Pancreas (tissue), 10 donors: ENCODE data around the gene SCLY. TPM values are rescaled to one million over a fixed set of nuclear protein-coding genes. Genes with fewer than 3 reads are reported as not detected.
"Not testable (repeated sequence)": the region's sequence is repeated elsewhere in the genome, so short reads cannot be mapped to it uniquely, and the experiment has no call there.

Experiments used
- ATAC-seq, 4 donors: fragments of 200-7000 bp; cut with Tn5 transposase; one replicate each; pipeline versions ENCODE4 v1.8.0 to v1.9.1; 2020; ENCODE audit warnings: mild to moderate bottlenecking in 4 of 4, moderate library complexity in 4 of 4
- DNase-seq, 6 donors: peaks; one replicate each; pipeline ENCODE4 v3.0.0-alpha.2; 2020
- FAIRE-seq: peaks from 2 replicates; lab custom pipeline; 2012; peaks lifted over from hg19 to GRCh38; lab: Jason Lieb, UNC
- H3K27ac ChIP-seq, 4 donors: fragments of 200-600 bp; sonication (generic); 1 replicate in 3 of 4; 2 replicates in 1 of 4; pipeline versions ENCODE4 v1.5.0 to v1.8.0; 2020
- H3K27me3 ChIP-seq, 4 donors: fragments of 200-600 bp; one replicate each; pipeline ENCODE4 v1.8.0; 2021
- H3K36me3 ChIP-seq, 3 donors: fragments of 200-600 bp; sonication (generic) in 1 of 3; one replicate each; pipeline versions ENCODE4 v1.5.0 to v1.8.0; 2020 to 2021
- H3K4me1 ChIP-seq, 3 donors: fragments of 200-600 bp; one replicate each; pipeline ENCODE4 v1.8.0; 2021
- H3K4me3 ChIP-seq, 4 donors: fragments of 200-600 bp; sonication (generic) in 2 of 4; one replicate each; pipeline versions ENCODE4 v1.5.0 to v1.8.0; 2020 to 2021
- H3K9me3 ChIP-seq, 4 donors: fragments of 200-600 bp; one replicate each; pipeline ENCODE4 v1.8.0; 2021
- CTCF ChIP-seq, 4 donors: fragments of 200-600 bp; sonication (generic) in 3 of 4; IDR thresholded peaks; one replicate each; pipeline versions ENCODE4 v1.5.0 to v1.8.0; 2021; ENCODE audit warnings: antibody characterized with exemption in 4 of 4
- WGBS, 2 donors: extraction: QIAGEN DNeasy Blood & Tissue Kit; methylation state at CpG; one replicate each; pipeline ENCODE4 v1.1.7; 2013; 5-methylcytosine and 5-hydroxymethylcytosine counted together
- intact Hi-C, 3 donors: fragments of 100-400 bp; cut with DNase I; formaldehyde crosslinking; loops; one replicate each; pipeline versions ENCODE4 v1.11.1 to v1.14.2; 2022
- polyA plus RNA-seq, 2 donors: library from polyadenylated mRNA; stranded (reverse); fragments of 200-250 nt; gene quantifications; one replicate each; pipeline ENCODE4 v1.2.3, GENCODE V29; 2013
- total RNA-seq, 6 donors: library from RNA; stranded (reverse); fragmentation: NEBNext Ultra II Directional in 4 of 6; extraction: Animal tissue kit (Norgen Biotek cat#: 25700) in 4 of 6; gene quantifications; one replicate each; pipeline versions ENCODE4 v1.2.1 to v1.2.4, GENCODE V29; 2021 to 2023
- donor health status: healthy with polysubstance abuse.
- donor health status: DM: no; HTN: no; CAD: no; lungs with moderate emphysema.
- donor health status: DM: no; HTN: no; CAD: no.
- donor health status: control.
- donor health status: control.
- donor health status: Bipolar disorder and iron deficiency.
- donor health status: DM: yes; HTN: yes; CAD: no.
- donor health status: DM: no; HTN: no; CAD: no.
- donor health status: DM: no; HTN: no; CAD: no.
- donor health status: DM: yes; HTN: yes; CAD: no.

Gene SCLY
- total and polyA plus RNA-seq, 8 donors: 13.8 to 33.5 (median 22.3) TPM

- 92 to 96% methylated on average over 3 of the region's 3 CpGs for WGBS, 2 donors
- H3K4me1 ChIP-seq: no peaks in the 10 kb centered on the region
- no peak for FAIRE-seq
- H3K36me3 ChIP-seq: peaks cover 5 to 10% (median 8%) of the 10 kb centered on the region in 3 donors
- H3K27ac ChIP-seq: no peak overlapping the region
- TF ChIP-seq CTCF (IDR thresholded peaks at IDR 0.05): no peak
- DNase-seq: no peak
- ATAC-seq: no peak
- intact Hi-C loops: no loop called here
- no peaks in the 10 kb centered on the region for H3K27me3 ChIP-seq
- H3K9me3 ChIP-seq: no peaks in the 10 kb centered on the region
- no peak overlapping the region for H3K4me3 ChIP-seq
These were observed 30.9 kb upstream of the SCLY start for GRCh38 chr2:238029853-238030252.

DNA sequence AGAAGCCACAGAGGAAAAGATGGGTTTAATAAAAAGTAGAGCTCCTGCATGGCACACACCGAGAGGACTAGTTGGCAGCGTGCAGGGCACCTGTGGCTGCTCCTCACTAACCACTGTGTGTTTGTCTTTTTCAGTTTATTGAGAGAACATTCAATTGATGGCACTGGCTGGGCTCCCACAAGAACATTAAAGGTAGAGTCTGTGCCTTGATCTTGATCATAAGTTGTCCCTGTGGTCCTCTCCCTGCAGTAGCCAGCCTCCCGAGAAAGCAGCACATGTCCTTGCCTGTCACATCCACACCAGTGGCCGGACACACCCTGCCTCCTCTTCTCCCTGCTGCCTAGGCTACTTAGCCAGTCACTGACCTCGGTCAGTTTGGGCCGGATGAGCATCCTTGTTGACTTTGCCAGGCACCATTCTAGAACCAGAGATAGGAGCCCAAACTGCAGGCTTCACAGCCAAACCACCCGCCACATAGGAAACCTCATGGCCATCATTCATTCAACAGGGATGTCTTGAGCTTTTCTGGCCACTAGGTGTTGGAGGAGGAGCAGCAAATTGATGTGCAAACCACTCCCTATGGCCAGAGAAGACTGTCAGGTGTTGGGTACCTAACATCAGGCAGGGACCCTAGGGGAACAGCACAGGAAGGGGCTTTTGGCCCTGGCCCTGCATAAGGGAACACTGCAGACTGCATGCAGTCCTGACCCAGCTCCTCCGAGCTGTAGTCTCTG, 30.2 kb upstream of the SCLY start:
- FAIRE-seq: no peak
- no peak for ATAC-seq

GRCh38 chr2:238031751-238032150, 29.1 kb upstream of the SCLY start:
- H3K27me3 ChIP-seq: no peaks in the 10 kb centered on the region
- ATAC-seq (no peak), FAIRE-seq (no peak), DNase-seq (no peak)
- H3K27ac ChIP-seq: no peak overlapping the region
- H3K36me3 ChIP-seq: peaks cover 8 to 10% (median 10%) of the 10 kb centered on the region in 3 donors
- no peaks in the 10 kb centered on the region for H3K9me3 ChIP-seq
- no peak overlapping the region for H3K4me3 ChIP-seq
- WGBS, 2 donors: 98 to 100% methylated on average over 4 of the region's 4 CpGs
- no peaks in the 10 kb centered on the region for H3K4me1 ChIP-seq
- intact Hi-C loops: no loop called here
- no peak for TF ChIP-seq CTCF (IDR thresholded peaks at IDR 0.05)

More for the DNA sequence above, 30.2 kb upstream of the SCLY start:
- no peaks in the 10 kb centered on the region for H3K27me3 ChIP-seq
- WGBS, 2 donors: 86 to 87% methylated on average over 8 of the region's 8 CpGs
- peaks cover 5 to 10% (median 8%) of the 10 kb centered on the region in 3 donors for H3K36me3 ChIP-seq
- intact Hi-C loops: no loop called here
- no peak for TF ChIP-seq CTCF (IDR thresholded peaks at IDR 0.05)
- no peaks in the 10 kb centered on the region for H3K9me3 ChIP-seq
- DNase-seq: no peak
- H3K4me1 ChIP-seq: no peaks in the 10 kb centered on the region
- no peak overlapping the region for H3K4me3 ChIP-seq
- no peak overlapping the region for H3K27ac ChIP-seq

DNA sequence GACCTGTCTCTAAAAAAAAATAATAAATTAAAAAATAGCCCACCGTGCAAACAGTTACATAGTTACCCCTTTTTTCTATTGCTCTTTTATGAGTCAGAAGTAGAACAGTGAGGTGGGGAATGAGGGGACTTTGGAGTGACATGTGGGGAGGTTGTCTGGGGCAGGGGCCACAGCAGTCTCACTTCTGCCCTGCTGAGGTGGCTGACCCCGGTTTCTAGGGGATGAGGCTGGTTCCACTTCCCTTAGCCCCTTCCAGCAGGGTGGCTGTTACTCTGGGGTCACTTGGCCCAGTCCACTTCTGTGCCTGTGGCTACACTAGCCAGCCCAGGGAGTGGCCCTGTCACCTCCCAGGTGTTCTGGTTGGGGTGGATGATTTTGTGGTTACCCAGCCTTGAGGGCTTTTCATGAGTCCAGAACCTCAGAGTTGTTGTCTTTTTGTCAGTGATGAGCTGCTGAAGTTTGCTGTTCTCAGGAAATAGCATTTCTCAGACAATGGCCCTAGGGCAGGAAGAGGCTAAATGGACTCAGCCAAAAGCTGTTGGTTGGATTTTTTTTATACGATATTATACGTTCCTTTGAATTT, 28.0 kb upstream of the SCLY start:
- FAIRE-seq (no peak), DNase-seq (no peak), ATAC-seq (no peak)
- TF ChIP-seq CTCF (IDR thresholded peaks at IDR 0.05): no peak
- Histone ChIP-seq H3K27me3 (no peaks in the 10 kb centered on the region), H3K4me3 (no peak overlapping the region), H3K4me1 (no peaks in the 10 kb centered on the region), H3K36me3 (peaks cover 10 to 19% (median 14%) of the 10 kb centered on the region in 3 donors), H3K27ac (no peak overlapping the region), H3K9me3 (no peaks in the 10 kb centered on the region)
- intact Hi-C loops: no loop called here
- 53 to 80% methylated on average over 4 of the region's 4 CpGs for WGBS, 2 donors

DNA sequence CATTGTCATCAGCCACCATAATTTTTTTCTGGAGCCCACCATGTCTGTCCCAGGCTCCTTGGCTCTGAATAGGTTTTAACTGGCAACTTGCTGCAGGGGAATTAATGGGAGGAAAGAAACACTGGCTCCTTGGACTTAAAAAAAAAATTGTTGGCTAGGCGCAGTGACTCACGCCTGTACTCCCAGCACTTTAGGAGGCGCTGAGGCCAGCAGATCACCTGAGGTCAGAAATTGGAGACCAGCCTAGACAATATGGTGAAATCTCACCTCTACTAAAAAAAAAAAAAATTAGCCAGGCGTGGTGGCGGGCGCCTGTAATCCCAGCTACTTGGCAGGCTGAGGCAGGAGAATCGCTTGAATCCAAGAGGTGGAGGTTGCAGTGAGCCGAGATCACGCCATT, 26.8 kb upstream of the SCLY start:
- intact Hi-C loops, DNase-seq, H3K4me1 ChIP-seq, H3K4me3 ChIP-seq, FAIRE-seq, H3K27ac ChIP-seq, H3K27me3 ChIP-seq, H3K9me3 ChIP-seq: not testable (repeated sequence)
- peak in 1 of 4 donors; percentile 18 for ATAC-seq
- H3K36me3 ChIP-seq: peaks cover 10 to 24% (median 14%) of the 10 kb centered on the region in 3 donors
- 97 to 98% methylated on average over 9 of the region's 9 CpGs for WGBS, 2 donors
